ENCODE results near the gene CDC42BPB.
"Not testable (repeated sequence)": the region's sequence is repeated elsewhere in the genome, so short reads cannot be mapped to it uniquely, and the experiment has no call there.

The CDC42BPB gene

GRCh38 chr14:103056322-103057027 is 874 bp downstream of the CDC42BPB start:
- DNase-seq (ENCODE audit: low read depth in 3 of 3, low spot score in 1 of 3) = no peak

- DNase-seq (ENCODE audit: low read depth in 3 of 3, low spot score in 1 of 3) = no peak
Measured at GRCh38 chr14:103055695-103056094, 1.7 kb downstream of the CDC42BPB start.

GRCh38 chr14:103052407-103052806 is 4.9 kb downstream of the CDC42BPB start:
- DNase-seq (ENCODE audit: low read depth in 3 of 3, low spot score in 1 of 3) = no peak

DNA sequence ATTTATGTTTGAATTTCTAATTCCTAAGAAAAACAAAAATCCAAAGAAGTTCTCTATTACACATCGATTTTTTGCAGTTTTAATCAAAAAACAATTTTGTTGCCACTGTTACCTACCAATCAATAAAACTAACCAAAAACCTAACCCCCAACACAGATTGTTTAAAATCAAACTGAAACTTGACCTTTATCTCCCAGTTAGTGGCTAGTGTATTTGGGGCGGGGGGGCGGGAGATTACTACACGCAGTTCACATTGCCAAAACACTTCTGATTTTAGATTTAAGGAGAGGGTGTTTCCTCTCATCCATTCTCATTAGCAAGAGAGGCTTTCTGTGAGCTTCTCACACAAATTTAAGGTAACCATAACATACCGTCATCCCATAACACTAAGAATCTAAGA is 6.4 kb downstream of the CDC42BPB start:
- DNase-seq (ENCODE audit: low read depth in 3 of 3, low spot score in 1 of 3) = no peak

DNA sequence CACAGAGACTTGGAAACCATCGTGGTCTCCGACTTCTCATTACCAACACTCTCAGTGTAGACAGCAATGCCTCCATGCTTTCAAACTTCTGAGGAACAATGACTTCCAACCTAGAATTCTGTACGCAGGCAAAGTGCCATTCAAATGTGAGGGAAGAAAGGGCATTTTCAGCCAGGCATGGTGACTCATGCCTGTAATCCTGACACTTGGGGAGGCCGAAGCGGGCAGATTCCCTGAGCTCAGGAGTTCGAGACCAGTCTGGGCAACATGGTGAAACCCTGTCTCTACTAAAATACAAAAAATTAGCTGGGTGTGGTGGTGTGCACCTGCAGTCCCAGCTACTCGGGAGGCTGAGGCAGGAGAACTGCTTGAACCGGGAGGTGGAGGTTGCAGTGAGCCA is 9.9 kb downstream of the CDC42BPB start:
- not testable (repeated sequence) for DNase-seq (ENCODE audit: low read depth in 3 of 3, low spot score in 1 of 3)

DNA sequence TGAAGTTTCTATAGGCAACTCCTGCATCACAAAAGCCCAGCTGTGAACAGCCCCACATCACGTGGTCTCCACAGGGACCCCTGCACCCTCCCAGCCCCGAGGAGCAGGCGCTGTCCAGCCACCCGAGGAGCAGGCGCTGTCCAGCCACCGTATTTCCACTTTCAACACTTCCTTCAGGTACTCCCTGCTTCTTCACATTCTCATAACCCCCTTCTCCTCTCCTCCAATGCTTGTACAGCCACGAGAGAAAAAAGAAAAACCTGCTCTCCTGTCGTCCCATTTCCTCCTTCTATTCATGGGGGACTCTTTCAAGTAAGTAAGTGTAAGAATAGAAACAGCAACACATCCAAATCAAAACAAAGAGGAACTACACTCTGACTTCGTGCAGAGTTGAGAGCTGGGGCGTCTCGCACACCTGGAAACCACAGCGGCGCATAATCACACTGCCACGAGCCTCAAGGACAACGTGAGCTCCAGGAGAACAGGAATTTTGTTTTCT is 11.9 kb downstream of the CDC42BPB start:
- no peak for DNase-seq (ENCODE audit: low read depth in 3 of 3, low spot score in 1 of 3)

DNA sequence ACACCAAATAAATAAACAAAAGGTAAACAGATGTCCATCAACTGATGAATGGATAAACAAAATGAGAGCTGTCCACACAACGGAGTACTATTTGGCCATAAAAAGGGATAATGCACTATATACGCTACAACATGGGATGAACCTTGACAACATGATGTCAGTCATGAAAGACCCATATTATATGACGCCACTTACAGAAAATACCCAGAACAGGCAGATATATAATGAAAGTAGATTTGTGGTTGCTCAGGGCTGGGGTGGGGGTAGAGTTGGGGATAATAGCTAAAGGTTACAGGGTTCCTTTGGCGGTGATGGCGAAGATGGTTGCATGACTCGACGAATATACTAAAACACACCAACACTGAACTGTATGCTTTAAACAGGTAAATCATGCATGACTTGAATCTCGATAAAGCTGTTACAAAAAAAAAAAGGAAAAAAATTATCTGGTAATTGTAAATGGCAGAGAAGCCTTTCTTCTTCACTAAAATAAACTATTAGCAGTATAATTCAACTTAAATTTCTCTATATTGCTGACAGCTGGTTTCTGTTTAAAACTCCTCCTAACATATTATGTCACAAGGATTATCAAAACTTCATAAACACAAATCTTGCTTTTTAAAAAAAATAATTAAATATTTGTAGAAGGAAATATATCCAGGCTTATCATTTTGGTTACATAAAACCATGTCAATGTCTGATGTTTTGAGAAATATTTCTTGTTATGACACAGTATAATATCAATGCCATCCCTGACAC is 13.9 kb downstream of the CDC42BPB start:
- no peak for DNase-seq (ENCODE audit: low read depth in 3 of 3, low spot score in 1 of 3)

GRCh38 chr14:103041464-103041863 is 15.9 kb downstream of the CDC42BPB start:
- DNase-seq (ENCODE audit: low read depth in 3 of 3, low spot score in 1 of 3) = no peak

GRCh38 chr14:103033681-103034096 is 23.7 kb downstream of the CDC42BPB start:
- DNase-seq (ENCODE audit: low read depth in 3 of 3, low spot score in 1 of 3) = no peak

- no peak for DNase-seq (ENCODE audit: low read depth in 3 of 3, low spot score in 1 of 3)
Measured at GRCh38 chr14:103031956-103032355, 25.4 kb downstream of the CDC42BPB start.

DNA sequence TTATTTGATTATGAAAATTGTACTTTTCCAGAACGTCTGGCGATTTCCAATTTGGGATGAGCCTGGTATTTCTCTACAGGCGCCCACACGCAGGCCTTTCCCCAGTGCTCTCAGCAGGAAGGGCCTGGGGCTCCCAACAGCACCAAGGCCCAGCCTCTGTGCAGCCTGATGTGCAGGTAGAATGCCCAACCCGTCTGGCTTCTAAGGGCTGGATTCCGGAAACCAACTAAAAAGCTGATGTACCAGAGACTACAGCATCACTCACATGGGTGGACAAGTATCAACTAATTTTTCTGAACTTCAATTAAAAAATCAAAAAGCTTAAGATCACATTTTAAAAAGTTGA is 25.8 kb downstream of the CDC42BPB start:
- no peak for DNase-seq (ENCODE audit: low read depth in 3 of 3, low spot score in 1 of 3)

- no peak for DNase-seq (ENCODE audit: low read depth in 3 of 3, low spot score in 1 of 3)
Measured at GRCh38 chr14:103030741-103031565, 26.4 kb downstream of the CDC42BPB start.

GRCh38 chr14:103029936-103030335 is 27.4 kb downstream of the CDC42BPB start:
- no peak for DNase-seq (ENCODE audit: low read depth in 3 of 3, low spot score in 1 of 3)

DNA sequence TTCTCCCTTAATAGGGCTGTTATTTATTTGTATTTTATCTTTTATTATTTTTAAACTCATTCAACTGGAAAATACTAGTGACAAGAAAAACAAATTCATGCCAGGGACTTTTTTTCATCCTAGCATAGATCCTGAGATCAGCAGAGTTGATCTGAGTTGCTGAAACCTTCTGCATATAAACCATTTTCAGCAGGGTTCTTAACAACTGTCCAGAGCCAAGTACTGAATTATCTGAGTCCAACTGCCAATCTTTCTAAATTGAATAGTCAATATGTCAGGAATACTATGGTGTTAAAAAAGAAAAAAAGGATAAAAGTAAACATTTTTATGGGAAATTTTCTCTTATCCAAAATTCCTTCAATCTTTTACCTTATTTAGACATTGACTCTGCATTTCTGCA is 28.6 kb downstream of the CDC42BPB start:
- no peak for DNase-seq (ENCODE audit: low read depth in 3 of 3, low spot score in 1 of 3)

GRCh38 chr14:103028161-103028767 is 29.1 kb downstream of the CDC42BPB start:
- DNase-seq (ENCODE audit: low read depth in 3 of 3, low spot score in 1 of 3) = no peak

DNA sequence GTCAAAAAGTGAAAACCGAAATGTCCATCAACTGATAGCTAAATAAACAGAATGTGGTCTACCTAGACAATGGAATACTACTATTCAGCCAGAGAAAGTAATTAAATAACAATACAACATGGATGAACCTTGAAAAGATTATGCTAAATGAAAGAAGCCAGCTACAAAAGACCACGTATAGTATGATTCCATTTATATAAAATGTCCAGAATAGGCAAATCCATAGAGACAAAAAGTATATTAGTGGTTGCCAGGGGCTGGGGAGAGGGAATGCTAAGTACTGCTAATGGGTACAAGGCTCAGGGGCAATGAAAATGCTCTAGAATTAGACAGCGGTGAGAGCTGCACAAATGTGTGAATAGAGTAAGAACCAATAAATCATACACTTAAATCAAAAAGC is 29.9 kb downstream of the CDC42BPB start:
- no peak for DNase-seq (ENCODE audit: low read depth in 3 of 3, low spot score in 1 of 3)

DNA sequence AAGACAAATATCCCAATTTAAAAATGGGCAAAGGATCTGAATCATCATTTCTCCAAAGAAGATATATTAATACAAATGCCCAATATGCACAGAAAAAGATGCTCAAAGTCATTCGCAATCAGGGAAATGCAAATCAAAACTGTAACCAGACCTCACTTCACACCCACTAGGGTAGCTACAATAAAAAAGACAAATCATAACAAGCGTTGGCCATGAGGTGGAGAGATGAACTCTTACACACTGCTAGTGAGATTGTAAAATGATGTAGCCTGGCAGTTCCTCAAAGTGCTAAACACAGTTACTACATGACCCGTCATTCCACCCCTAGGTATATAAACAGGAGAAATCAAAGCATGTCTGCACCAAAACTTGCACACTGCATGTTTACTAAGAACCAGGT is 30.4 kb downstream of the CDC42BPB start:
- DNase-seq (ENCODE audit: low read depth in 3 of 3, low spot score in 1 of 3) = no peak

DNA sequence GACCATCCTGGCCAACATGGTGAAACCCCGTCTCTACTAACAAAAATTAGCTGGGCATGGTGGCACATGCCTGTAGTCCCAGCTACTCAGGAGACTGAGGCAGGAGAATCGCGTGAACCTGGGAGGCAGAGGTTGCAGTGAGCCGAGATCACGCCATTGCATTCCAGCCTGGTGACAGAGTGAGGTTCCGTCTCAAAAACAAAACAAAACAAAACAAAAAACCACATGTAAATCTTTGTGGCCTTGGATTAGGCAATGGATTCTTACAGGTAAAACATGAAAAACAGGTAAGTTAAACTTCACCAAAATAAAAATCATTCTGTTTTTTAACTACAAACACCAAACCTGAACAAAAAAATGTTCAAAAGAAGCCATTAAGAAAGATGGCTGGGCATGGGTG is 31.2 kb downstream of the CDC42BPB start:
- not testable (repeated sequence) for DNase-seq (ENCODE audit: low read depth in 3 of 3, low spot score in 1 of 3)

DNA sequence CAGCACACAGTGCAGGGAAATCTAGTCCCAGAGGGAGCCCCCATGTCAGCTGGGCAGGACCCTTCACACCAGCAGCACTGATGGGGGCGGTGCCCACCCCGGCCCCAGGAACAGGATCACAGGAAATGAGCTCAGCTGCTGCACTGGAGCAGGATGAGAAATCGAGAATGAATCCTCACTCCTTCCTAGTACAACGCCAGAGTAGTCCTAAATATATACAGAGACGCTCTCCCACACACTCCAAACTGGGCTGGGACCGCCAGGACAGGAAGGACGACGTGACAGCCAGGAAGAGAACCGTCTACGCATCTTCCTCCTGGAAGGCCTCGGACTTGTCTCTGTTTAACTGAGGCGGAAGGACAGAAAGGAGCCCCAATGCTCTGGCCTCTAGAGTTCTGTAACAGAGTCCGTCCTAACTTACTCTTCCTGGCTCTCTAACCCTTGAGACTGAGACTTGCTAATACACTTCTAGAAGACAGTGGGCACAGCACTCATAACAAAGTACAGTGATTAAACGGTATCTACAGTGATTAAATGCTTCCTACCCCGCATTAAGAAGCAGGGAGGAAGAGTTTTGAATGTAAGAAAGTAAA is 33.4 kb downstream of the CDC42BPB start:
- no peak for DNase-seq (ENCODE audit: low read depth in 3 of 3, low spot score in 1 of 3)

GRCh38 chr14:103022685-103023044 is 34.7 kb downstream of the CDC42BPB start:
- no peak for DNase-seq (ENCODE audit: low read depth in 3 of 3, low spot score in 1 of 3)

Measured in stimulated activated CD4-positive, alpha-beta T cell treated with anti-CD3 and anti-CD28 coated beads, TNF-alpha, amount 100 ng/mL, for 1 hour (primary cell).